Spleen (tissue), 7 donors: ENCODE measurements around the gene HNRNPR.

Experiments
- POLR2A ChIP-seq, 3 donors: fragments of 450-650 bp; IDR thresholded peaks; one replicate each; pipeline ENCODE4 v1.5.1; 2017; ENCODE audit warnings: antibody characterized with exemption in 3 of 3, mild to moderate bottlenecking in 1 of 3
- POLR2AphosphoS5 ChIP-seq, 3 donors: sonication (generic); formaldehyde crosslinking; IDR thresholded peaks; one replicate each; pipeline ENCODE4 v1.5.1; 2017; ENCODE audit warnings: antibody characterized with exemption in 3 of 3
- TF ChIP-seq, protein P1 (sequence below), 11 experiments: fragments of 200-600 bp in 7 of 11; fragments of 450-650 bp in 4 of 11; sonication (generic) in 4 of 11; IDR thresholded peaks in 8 of 11; conservative IDR thresholded peaks in 3 of 11; 1 replicate in 7 of 11; 2 replicates in 4 of 11; pipeline versions ENCODE4 v1.4.0 to v1.8.0; 2016 to 2021; ENCODE audit warnings: antibody characterized with exemption in 11 of 11, inconsistent platforms in 4 of 11, mild to moderate bottlenecking in 1 of 11
- donor health status: DM: no; HTN: no; CAD: no; lungs with moderate emphysema.
- donor health status: DM: no; HTN: no; CAD: no.
- donor health status: DM: no; HTN: no; CAD: no.

DNA sequence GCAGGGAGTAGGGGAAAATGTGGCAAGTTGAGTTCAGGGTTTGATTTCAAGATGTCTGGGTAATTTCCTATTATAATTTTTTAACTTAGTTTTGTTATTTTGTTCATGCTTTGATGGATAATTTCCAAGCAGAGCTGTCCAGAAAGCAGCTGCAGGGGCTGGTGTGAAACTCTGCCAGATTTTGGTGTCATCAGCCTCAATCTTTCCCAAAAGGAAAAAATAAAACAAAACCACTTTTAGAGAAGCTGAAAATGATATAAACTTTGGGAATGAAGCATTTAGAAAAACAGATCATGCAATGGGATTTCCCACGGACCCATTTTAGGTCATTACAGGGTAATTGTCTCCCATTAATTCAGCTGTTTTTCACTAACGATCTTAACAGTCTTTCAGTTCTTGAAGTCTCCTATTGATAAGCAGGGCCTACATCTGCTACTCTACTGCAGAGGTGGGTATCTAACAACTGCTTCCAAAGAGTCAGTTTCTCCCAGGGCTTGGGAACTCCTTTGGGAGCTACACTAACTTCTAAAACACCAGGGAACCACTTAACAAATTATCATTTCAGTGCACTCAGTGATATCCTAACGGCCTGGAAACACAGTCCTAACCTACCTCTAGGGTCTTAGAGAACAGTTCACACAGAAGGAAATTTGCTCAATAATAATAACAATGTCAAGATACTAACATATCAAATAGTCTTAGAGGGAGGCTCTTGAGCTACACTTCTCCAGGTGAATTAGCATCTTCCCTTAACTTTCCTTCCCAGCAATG lies 13.2 kb upstream of the HNRNPR start:
- TF ChIP-seq, protein P1, sequence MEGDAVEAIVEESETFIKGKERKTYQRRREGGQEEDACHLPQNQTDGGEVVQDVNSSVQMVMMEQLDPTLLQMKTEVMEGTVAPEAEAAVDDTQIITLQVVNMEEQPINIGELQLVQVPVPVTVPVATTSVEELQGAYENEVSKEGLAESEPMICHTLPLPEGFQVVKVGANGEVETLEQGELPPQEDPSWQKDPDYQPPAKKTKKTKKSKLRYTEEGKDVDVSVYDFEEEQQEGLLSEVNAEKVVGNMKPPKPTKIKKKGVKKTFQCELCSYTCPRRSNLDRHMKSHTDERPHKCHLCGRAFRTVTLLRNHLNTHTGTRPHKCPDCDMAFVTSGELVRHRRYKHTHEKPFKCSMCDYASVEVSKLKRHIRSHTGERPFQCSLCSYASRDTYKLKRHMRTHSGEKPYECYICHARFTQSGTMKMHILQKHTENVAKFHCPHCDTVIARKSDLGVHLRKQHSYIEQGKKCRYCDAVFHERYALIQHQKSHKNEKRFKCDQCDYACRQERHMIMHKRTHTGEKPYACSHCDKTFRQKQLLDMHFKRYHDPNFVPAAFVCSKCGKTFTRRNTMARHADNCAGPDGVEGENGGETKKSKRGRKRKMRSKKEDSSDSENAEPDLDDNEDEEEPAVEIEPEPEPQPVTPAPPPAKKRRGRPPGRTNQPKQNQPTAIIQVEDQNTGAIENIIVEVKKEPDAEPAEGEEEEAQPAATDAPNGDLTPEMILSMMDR (IDR thresholded peaks at IDR 0.05 in 8 of 11, conservative IDR thresholded peaks at IDR 0.05 in 3 of 11): no peak
- no peak for TF ChIP-seq POLR2AphosphoS5 (IDR thresholded peaks at IDR 0.05)
- no peak for TF ChIP-seq POLR2A (IDR thresholded peaks at IDR 0.05)
